ENCODE results near the gene OSBPL5.

OSBPL5 gene

GRCh38 chr11:3104961-3105790 lies 59.9 kb downstream of the OSBPL5 start (continued):
- TF ChIP-seq ZNF280C (tag by site-specific recombination; IDR thresholded peaks at IDR 0.05) (no peak), ZSCAN30 (tag by site-specific recombination; IDR thresholded peaks at IDR 0.05) (no peak), KLF10 (tag by site-specific recombination; IDR thresholded peaks at IDR 0.05) (no peak), ZNF610 (tag by site-specific recombination; IDR thresholded peaks at IDR 0.05; ENCODE audit: borderline replicate concordance) (no peak), ZNF311 (tag by site-specific recombination; IDR thresholded peaks at IDR 0.05; ENCODE audit: borderline replicate concordance) (no peak), HOXC10 (CRISPR knock-in tag; IDR thresholded peaks at IDR 0.05) (no peak), ZNF629 (tag by site-specific recombination; IDR thresholded peaks at IDR 0.05) (no peak)

- H3K36me3 ChIP-seq (ENCODE audit: control insufficient read depth in 2 of 2, insufficient read depth in 1 of 2, low read length in 2 of 2): peaks cover 0 to 21% of the 10 kb centered on the region in 2 experiments; a peak in 1 of 3 replicates
- POLR2A ChIA-PET: no interaction called here
- TF ChIP-seq ZNF146 (tag by site-specific recombination; IDR thresholded peaks at IDR 0.05): no peak
- no peak for TF ChIP-seq PRDM10 (tag by site-specific recombination; IDR thresholded peaks at IDR 0.05)
- TF ChIP-seq ZNF837 (tag by site-specific recombination; IDR thresholded peaks at IDR 0.05): no peak
- no peak for TF ChIP-seq ZNF239 (tag by site-specific recombination; IDR thresholded peaks at IDR 0.05)
- TF ChIP-seq BCL6B (tag by site-specific recombination; IDR thresholded peaks at IDR 0.05): no peak
- TF ChIP-seq ZBTB44 (tag by site-specific recombination; IDR thresholded peaks at IDR 0.05): no peak
- no peak for TF ChIP-seq KLF7 (tag by site-specific recombination; IDR thresholded peaks at IDR 0.05; ENCODE audit: borderline replicate concordance)
- no peak for TF ChIP-seq ZNF18 (tag by site-specific recombination; IDR thresholded peaks at IDR 0.05)
- CTCF ChIA-PET: interaction anchor here (1.7 kb wide), 1 partner anchor 67 kb away, joined by 7 read pairs; no protein-coding TSS in a partner anchor
- no peaks in the 10 kb centered on the region for H3K9me3 ChIP-seq (ENCODE audit: control insufficient read depth, insufficient read depth, low read depth, low read length)
- no peak overlapping the region for H3K4me3 ChIP-seq (ENCODE audit: low read depth, low read length)
- no peaks in the 10 kb centered on the region for H3K4me1 ChIP-seq (ENCODE audit: control insufficient read depth, insufficient read depth, low read length)
- no peak overlapping the region for H3K27ac ChIP-seq (ENCODE audit: extremely low read depth, low read depth, low read length)
Measured at GRCh38 chr11:3104051-3104714, 60.9 kb downstream of the OSBPL5 start.

All from HEK293 (cell line).